GM21528 (cell line): ENCODE measurements around the gene QKI.

Experiments
- ATAC-seq: cut with Tn5 transposase; IDR thresholded peaks from one replicate; pipeline ENCODE4 v1.9.1; 2021; ENCODE audit warnings: mild to moderate bottlenecking, moderate library complexity; ENCODE audit not compliant: unreplicated experiment, low FRiP score

Gene QKI

GRCh38 chr6:163600781-163601180, 186.3 kb downstream of the QKI start:
- no peak for ATAC-seq

DNA sequence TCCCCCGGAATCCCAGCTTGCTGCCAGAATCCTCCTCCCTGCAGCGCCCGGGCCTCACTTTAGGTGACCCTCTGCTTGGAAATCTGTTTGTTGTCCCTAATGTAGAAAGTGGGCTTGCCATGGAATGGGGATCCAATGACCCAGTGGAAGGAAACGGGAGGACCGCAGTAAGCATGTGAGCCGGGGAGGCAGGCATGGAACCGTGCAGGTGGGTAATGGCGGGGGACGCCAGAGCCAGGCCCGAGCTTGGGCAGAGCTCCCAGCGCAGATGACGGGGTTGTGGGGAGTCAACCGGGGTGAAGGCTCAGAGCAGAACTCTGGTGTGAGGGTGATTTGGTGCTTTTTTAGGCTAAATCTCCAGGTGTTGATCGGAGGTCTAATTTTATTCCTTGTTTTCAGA, 188.3 kb downstream of the QKI start:
- ATAC-seq = no peak

- no peak for ATAC-seq
These were observed 188.9 kb downstream of the QKI start for GRCh38 chr6:163603395-163603794.

DNA sequence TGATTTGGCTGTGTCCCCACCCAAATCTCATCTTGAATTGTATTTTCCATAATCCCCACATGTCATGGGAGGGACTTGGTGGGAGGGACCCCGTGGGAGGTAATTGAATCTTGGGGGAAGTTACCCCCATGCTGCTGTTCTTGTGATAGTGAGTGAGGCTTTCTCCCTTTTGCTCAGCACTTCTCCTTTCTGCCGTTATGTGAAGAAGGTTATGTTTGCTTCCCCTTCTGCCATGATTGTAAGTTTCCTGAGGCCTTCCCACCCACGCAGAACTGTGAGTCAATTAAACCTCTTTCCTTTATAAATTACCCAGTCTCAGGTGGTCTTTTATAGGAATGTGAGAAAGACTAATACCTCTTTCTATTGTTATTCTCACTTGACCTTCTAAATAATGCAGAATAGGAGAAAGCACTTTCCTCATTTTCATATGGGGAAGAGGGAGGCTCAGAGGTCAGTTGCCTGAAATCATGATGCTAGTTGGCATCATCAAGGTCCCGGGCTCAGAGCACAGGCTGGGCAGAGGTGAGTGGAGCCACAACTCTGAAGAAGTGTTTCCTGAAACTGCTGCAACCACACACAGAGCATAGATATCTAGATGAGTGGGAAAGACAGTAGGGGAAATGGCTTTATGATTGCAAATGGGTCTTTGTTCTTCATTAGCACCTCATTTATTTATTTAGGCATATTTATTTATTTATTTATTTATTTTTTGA, 191.0 kb downstream of the QKI start:
- ATAC-seq = no peak

GRCh38 chr6:163607792-163608191, 193.3 kb downstream of the QKI start:
- ATAC-seq = no peak

GRCh38 chr6:163608204-163608644, 193.7 kb downstream of the QKI start:
- ATAC-seq = no peak

DNA sequence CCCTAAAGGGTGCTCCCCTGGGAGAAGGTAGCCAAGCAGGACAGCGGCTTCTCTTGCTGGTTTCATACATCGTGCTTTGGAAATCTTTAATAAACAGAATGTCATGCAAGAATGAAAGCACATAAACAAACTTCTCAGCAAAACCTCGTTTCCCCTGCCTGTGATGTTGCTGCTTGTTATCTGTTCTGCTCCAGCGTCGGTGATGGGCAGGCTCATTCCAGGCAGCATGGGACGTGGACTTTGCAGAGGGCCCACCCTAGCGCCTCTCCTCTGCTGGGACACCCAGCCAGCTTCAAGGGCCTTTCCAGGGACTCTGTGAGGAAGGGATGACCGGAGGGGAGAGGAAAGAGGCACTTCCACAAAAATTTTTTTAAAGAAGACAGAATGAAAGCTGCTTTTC, 197.7 kb downstream of the QKI start:
- ATAC-seq = no peak

DNA sequence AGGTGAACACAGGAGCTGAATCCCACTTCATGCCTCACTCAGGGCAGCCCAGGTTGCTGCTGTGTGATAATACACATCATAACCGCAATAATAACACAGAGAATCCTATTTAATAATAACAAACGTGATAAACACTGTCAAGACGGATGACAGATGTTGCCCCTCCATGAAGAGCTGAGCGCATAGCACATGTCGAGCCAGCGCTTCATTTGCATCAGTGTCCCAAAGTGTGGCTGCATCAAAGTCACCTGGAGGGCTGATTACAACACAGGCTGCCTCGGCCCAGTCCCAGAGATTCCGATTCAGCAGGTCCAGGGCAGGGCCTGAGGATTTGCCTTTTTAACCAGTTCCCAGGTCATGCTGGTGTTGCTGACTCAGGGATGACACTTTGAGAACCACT, 198.5 kb downstream of the QKI start:
- no peak for ATAC-seq

DNA sequence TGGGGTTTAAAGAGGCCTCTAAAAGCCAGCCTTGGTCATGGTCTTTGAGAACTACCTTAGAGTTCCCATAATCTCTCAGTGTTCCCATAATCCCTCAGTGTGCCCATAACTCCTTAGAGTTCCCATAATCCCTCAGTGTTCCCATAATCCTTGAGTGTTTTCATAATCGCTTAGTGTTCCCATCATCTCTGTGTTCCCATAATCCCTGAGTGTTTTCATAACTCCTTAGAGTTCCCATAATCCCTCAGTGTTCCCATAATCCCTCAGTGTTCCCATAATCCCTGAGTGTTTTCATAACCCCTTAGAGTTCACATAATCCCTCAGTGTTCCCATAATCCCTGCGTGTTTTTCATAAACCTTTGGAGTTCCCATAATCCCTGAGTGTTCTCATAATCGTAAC, 199.2 kb downstream of the QKI start:
- ATAC-seq = no peak

DNA sequence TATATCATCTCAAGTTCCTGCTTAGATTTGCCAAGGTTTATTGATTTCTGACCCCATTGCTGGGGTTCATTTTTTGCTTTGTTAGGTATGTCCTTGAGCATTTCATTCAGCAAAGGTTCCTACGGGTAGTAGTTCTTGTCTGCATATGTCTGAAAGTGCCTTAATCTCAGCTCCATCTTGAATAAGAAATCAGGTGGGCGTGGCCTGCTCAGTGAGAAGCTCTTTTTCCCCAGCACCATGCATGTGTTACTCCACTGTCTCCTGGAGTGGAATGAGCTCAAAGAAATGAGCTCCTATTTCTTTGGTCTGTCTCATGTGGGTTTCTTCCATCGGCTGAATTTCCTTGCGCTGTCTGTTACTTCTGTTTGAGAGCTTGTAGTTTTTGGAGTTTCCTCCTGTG, 201.9 kb downstream of the QKI start:
- no peak for ATAC-seq

DNA sequence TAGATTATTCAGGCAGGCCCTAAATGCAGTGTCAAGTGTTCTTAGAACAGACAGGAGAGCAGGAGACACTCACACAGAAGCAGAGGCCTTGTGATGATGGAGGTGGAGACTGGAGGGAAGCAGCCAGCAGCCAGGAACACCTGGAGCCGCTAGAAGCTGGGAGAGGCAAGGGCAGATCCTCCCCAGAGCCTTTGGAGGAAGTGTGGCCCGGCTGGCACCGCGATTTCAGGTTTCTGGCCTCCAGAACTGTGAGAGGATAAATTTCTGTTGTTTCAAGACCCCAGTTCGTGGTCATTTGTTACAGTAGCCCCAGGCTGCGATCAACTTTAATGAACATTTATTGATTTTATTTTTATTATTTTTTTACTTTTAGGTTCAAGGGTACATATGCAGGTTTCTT, 203.0 kb downstream of the QKI start:
- no peak for ATAC-seq

- ATAC-seq = no peak
These were observed 205.6 kb downstream of the QKI start for GRCh38 chr6:163620101-163620500.

DNA sequence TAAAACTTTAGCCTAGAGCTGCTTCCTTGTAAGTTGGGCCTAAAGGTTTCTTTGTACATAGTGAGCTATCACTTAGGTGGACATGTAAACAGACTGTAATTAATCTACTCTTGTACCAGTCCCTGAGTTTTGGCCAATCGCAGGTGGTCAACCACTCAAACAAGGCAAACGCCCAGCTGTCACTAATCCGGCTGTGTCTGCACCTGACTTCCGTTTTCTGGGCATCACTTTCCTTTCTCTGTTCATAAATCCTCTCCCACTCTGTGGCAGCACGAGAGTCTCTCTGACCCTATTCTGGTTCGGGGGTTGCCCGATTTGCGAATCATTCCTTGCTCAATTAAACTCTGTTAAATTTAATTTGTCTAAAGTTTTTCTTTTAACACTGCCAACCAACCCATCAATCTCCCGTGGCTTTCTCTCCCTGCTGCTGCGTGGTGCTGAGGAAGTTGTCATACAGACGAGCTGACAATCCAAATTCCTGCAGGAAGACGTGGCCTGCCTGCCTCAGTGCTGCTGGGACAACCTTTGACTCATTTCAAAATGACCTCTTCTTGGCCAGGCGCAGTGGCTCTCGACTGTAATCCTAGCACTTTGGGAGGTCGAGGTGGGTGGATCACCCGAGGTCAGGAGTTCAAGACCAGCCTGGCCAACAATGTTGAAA, 206.3 kb downstream of the QKI start:
- no peak for ATAC-seq

DNA sequence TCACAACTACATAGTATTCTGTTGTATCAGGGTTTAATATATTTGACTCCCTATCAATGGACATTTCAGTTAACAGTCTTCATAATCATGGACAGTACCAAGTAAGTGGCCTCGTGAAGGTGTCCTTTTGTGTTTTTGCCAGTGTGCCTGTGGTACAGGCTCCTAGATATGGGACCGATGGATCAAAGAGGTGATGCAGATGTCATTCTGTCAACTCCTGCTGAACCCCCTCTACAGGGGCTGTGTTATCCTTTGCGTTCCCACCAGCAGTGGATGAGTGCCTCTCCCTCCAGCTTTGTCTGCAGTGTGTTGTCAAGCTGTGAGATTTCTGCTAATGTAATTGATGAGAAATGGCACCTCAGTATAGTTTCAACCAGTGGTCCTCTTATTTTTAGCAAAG, 210.7 kb downstream of the QKI start:
- no peak for ATAC-seq

DNA sequence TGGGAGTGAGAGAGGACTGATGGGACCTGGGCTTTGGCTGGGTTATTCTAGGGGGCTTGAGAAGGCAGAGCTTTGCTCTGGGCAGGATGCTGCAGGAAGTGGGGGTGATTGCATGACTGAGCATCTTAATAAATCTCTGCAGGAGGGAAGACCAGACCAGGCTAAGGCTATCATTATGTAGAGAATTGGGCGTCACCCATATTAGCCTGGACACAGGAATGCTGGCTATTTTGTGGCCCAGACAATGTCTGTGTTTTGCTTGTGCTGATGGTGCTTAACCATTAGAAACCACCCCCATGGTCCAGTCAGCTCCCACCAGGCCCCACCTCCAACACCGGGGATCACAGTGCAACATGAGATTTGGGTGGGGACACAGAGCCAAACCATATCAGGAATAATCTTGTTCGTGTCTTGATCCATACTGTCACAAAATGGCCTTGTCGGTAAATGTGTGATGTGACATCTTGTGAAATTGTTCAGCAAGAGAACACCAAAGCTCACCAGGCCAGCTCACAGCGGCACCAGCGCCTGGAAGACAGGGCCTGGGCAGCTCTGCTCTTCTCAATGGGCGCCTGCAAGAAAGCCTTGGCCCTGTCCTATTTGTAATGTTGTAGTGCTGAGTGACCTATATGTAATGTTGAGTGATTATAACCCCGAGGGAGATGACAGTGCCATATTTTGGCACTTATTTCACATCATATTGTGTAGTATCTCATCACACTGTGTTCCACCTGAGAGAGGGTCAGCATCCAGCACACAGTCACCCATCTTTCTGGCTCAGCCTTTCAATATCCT, 211.8 kb downstream of the QKI start:
- no peak for ATAC-seq

DNA sequence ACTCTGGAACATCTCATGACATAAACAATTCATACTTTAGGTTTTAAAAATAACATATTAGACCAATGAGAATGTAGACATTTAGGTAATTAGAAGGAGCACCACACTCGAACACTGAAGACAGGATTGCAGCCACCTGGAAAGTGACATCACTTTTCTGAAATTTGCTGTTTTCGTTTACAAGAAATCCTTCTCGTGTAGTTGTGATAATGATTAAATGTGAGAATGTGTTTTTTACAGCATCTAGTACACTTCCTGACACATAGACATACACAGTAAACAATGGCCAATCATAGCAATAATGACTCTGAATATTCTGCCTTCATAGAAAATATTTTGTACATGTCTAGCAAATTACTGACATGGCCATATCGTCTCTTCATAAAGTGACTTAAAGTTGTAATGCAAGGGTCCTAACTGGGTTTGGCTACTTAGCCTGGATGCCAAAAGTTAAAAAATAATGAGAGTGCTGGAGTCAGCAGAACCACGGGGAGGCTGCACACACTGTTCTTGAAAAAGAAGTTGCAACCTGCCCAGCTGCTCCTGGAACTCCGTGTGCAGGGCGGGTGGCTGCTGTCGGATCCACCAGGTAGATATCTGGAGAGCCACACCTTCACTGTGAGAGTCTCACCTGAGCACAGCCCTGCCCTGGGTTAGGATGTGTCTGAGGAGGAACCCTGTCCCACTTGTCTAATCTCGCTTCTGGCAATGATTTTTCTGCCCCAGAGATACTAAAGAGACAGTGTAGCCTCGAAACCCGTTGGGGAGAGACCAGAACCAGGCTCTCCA, 212.9 kb downstream of the QKI start:
- ATAC-seq = no peak
